Tibial nerve (tissue), 3 donors: ENCODE results near the gene AAMDC.

ENCODE experiments used
- CTCF ChIP-seq, 5 experiments: fragments of 200-600 bp in 3 of 5; fragments of 450-650 bp in 2 of 5; sonication (generic) in 3 of 5; IDR thresholded peaks; one replicate each; pipeline ENCODE4 v1.5.1; 2016 to 2019; ENCODE audit warnings: antibody characterized with exemption in 5 of 5, mild to moderate bottlenecking in 3 of 5, moderate library complexity in 2 of 5
- POLR2A ChIP-seq, 2 donors: fragments of 450-650 bp; IDR thresholded peaks; one replicate each; pipeline ENCODE4 v1.6.1; 2017; ENCODE audit warnings: antibody characterized with exemption in 2 of 2, mild to moderate bottlenecking in 2 of 2, moderate library complexity in 2 of 2

GRCh38 chr11:77909277-77909676 lies 88.3 kb downstream of the AAMDC start:
- TF ChIP-seq CTCF (IDR thresholded peaks at IDR 0.05) (no peak), POLR2A (IDR thresholded peaks at IDR 0.05) (no peak)
